Heart left ventricle (tissue), 13 donors: ENCODE measurements around the gene SLC25A29.
A peak's percentile ranks its signal among the peaks of the same experiment; 100 is the strongest.

ENCODE experiments used
- POLR2A ChIP-seq, 2 donors: fragments of 450-650 bp; IDR thresholded peaks; one replicate each; pipeline ENCODE4 v1.6.1; 2017; ENCODE audit warnings: antibody characterized with exemption in 2 of 2, mild to moderate bottlenecking in 2 of 2, moderate library complexity in 2 of 2
- TF ChIP-seq, protein P1 (sequence below), 12 donors: fragments of 200-600 bp; sonication (generic) in 4 of 12; IDR thresholded peaks; one replicate each; pipeline versions ENCODE4 v1.5.0 to v1.8.0; 2018 to 2022; ENCODE audit warnings: antibody characterized with exemption in 12 of 12, mild to moderate bottlenecking in 5 of 12
- donor health status: ischemic (EF 13 %, LVEDD 7.1; RV severe dilation, severe dysfunction).
- donor health status: DM: no; HTN: yes; CAD: no.
- donor health status: DM: no; HTN: no; CAD: no.
- donor health status: ischemic (EF 25% LVEDD 6.9; RV normal size, moderate dysfunction).
- donor health status: ischemic (EF 25% LVEDD 5.7; RV mildly dilated, moderate dysfunction).
- donor health status: ischemic (EF 35%, LVEDD 5.7; RV mildly dilated, moderate dysfunction).
- donor health status: nonischemic (EF 11% LVEDD 7.7; RV severe dilation, severe dysfunction).
- donor health status: DM: yes; HTN: yes; CAD: no.
- donor health status: PGD.
- donor health status: ischemic (EF 29% LVEDD 5.4; RV normal size, mild dysfunction).
- donor health status: nonischemic (EF 23%, LVEDD 6.1; RV moderate dilation, normal function).

DNA sequence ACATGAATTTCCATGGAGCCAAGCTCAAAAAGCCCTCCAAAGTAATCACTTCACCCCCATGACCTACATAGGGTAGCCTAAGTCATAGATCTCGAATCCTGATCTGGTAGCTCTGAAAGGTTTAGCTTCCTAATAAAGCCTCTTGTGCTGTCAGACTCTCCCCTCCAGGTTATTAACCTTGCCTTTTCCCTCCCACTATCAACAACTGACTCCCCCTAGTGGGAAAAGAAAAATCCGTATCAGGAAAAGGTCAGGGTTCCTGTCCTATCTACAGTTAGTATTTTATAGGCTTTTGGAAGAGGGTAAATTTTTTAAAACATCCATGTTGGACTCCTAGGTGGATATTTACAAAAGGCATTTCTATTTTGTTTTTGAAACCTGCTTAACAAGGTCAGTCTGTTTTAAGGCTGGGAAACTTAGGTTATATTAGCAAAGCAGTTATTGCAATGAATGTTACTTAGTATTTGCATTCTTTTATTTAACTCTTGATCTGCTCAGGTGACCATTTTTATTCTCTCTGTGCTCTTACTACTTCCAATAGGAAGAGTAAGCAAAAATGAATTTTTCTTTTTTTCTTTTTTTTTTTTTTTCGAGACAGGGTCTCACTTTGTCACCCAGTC, 59.3 kb downstream of the SLC25A29 start:
- TF ChIP-seq, protein P1, sequence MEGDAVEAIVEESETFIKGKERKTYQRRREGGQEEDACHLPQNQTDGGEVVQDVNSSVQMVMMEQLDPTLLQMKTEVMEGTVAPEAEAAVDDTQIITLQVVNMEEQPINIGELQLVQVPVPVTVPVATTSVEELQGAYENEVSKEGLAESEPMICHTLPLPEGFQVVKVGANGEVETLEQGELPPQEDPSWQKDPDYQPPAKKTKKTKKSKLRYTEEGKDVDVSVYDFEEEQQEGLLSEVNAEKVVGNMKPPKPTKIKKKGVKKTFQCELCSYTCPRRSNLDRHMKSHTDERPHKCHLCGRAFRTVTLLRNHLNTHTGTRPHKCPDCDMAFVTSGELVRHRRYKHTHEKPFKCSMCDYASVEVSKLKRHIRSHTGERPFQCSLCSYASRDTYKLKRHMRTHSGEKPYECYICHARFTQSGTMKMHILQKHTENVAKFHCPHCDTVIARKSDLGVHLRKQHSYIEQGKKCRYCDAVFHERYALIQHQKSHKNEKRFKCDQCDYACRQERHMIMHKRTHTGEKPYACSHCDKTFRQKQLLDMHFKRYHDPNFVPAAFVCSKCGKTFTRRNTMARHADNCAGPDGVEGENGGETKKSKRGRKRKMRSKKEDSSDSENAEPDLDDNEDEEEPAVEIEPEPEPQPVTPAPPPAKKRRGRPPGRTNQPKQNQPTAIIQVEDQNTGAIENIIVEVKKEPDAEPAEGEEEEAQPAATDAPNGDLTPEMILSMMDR (IDR thresholded peaks at IDR 0.05): peak; percentile 37 to 71 (median 56)
- no peak for TF ChIP-seq POLR2A (IDR thresholded peaks at IDR 0.05)
